GM19467 (cell line): ENCODE measurements around the gene CEP131.

ENCODE experiments used
- ATAC-seq: cut with Tn5 transposase; IDR thresholded peaks from one replicate; pipeline ENCODE4 v1.9.1; 2021; ENCODE audit warnings: mild to moderate bottlenecking, moderate library complexity; ENCODE audit not compliant: unreplicated experiment

Gene CEP131

DNA sequence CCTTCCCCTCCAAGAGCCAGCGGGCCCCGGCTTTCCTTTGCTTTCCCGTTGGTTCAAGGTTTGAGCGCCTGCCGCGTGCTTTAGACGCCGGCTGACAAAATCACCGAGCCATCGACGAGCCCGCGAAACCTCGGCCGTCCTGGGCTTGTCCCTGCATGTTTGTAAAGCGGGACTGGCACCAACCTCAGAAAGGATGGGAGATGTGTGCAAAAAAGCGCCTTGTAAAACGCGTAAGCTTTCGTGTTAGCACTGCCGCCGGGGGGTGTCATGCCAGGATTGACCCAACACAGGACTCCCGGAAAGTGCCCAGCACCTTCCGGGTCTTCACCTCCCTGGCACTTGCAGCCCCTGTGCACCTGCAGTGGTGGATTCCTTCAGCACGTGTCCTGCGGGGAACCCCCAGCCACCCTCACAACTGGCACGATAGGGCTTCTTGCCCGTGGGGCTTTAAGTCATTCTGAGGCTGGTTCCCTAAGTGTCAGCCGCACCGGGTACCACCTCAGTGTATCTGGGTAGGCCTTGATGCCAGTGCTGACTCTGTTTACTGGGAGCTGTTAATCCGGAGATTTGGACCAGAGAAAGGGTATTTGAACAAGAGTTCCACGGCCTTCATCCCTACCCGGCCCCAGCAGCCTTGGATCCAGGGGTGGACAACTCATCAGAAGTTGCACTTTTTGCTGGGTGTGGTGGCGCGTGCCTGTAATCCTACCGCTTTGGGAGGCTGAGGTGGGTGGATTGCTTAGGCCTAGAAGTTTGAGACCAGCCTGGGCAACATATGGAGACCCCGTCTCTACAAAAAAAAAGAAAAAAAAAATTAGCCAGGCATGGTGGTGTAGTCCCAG, 17.2 kb upstream of the CEP131 start:
- no peak for ATAC-seq

DNA sequence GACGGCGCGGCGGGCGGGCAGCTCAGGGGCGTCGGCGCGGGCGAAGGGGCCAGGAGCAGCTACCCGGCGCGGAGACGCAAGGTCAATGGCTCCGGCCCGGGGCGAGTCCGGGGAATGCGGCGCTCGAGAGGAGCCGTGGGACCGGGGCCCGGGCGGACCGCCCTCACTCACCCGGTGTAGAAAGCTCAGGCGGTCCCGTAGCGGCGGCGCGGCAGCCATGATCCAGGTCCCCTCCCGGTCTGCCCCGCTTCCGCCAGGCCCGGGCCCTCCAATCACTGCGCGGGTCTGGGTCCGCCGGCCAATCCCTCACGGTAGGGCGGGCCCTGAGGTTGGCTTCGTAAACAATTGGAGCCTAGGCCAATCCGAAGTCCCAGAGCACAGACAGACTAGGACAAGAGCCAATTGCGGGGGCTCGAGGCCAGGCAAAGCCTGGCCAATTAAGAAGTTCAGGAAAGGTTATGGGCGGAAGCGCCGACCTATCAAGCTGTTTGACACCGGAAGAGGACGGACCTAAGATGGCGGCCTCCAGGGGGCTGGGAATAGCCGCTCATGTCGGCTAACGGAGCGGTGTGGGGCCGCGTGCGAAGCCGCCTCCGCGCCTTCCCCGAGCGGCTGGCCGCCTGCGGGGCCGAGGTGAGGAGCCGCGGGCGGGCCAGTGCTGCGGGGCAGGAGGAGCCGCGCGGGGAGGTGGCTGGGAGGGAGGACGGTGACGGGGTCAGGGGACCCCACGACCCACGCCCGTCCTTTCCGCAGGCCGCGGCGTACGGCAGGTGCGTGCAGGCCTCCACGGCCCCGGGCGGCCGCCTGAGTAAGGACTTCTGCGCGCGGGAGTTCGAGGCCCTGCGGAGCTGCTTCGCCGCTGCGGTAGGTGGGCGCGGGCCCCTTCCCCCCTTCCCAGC, 16.3 kb upstream of the CEP131 start, which contains the start of the genes NDUFAF8 and TEPSIN:
Gene NDUFAF8, plus strand, starts transcription at position 504 of the 899 bp plus-strand sequence. Its CDS starts 46 bp downstream, at position 550.
Gene TEPSIN, minus strand, starts transcription at position 241 of the 899 bp plus-strand sequence. Its CDS starts 22 bp downstream, at position 219.
- peak; percentile 80 for ATAC-seq

DNA sequence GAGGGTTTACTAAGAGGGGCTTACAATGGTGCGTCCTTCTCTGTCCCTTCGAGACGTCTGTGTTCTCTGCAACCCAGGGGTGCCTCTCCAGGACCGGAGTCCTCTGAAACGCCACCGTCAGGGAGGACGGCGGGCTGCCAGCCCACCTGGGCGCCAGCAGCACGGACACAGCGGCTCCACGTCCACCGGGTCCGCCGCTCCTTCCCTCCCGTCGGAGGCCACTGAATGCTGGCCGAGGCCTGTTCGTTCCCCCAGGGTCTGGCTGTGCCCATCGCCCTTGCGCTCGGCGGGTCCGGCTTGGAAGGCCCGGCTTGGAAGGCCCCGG, 15.7 kb upstream of the CEP131 start:
- no peak for ATAC-seq

DNA sequence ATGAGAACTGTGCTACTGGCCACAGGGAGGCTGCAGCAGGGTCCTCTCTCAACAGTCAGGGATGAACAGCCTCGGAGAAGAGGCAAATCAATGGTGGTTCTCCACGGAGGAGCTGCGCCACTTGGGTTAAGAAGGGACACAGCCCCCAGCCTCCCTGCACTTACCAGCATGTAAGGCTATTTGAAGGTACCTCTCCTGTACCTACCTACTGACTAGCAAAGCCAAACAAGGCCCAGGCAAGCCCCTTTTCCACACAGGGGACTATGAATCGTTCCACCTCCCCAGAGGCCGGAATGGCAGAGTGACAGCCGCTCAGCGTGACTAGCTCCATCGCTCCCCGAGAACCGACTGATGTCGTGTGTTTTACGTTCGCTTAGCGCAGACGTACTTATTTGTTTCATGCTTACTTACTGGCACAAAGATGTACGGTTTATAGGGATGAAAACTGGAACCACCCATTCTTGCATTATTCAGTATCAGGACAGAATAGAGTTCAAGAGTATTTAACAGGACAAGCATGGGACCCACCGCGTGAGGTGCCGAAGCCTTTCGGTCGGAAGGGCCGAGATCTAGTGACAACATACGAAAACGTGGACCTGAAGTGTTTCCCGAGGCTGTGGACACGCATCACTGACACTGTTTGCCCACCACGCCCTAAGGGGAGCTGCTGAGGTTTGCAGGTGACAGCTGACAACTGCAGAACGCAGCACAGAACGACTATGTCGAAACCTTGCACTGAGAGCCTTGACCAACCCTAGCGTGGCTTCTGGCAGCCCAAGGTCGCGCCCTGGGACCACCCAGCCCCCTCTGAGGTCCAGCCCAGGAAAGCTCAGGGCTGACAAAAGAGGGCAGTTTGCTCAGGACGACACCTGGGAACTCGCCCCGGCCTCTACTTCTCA, 15.1 kb upstream of the CEP131 start:
- no peak for ATAC-seq

DNA sequence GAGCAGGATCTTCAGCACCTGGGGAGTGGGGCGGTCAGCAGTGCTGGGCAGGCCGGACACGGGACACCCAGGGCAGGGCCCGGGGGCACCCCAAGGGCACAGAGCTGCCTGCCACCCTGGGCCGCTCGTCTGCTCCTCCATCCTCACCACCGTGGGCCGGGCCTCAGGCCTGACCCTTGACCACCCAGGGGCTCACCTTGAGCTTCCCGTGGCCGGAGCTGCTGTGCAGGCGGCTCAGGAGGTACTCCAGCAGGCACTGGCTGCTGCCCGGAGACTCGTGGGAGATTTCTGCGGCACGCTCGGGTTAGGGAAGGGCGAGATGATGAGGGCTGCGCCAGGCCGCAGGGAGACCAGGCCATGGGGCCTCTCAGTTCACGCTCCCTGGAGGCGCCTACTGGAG, 14.0 kb upstream of the CEP131 start:
- no peak for ATAC-seq

DNA sequence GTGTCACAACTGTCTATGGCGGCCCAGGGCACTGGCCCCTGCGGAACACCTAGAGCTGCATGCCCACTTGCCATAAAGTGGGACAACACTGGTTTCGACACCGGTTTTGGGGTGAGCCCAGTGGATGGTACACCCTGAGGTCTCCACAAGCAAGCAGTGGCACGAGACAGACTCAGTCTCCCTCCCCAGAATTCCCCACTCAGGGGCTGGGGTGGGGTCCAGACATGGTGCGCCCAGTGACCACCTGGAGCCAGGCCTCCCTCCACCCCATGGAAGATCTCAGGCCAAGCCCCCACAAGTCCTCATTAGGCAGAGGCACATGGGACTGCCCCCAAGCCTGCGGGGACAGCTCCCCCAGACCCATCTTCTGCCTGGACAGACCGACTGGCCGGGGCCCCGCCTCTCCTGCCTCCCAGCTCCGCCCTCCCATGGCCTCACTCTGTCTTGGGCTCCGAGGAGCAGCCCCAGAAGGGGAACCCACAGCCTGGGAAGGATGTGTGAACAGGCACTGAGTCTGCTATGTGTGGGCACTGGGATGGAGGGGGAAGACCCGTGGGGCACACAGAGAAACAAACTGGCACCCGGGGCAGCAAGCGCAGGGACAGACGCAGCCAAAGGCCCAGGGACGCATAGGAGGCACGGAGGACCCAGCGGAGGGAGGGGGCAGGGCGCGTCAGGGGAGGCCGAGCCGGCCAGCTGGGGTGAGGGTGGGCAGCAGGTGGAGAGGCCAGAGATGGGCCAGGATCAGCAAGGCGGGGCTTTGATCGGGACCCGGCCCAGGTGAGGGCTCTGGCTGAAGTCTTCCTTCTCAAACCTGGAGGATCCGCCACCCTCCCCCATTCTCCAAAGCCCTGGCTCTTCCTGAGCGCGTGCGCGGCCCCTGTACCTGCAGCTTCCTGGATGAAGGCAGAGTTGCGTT, 13.3 kb upstream of the CEP131 start:
- ATAC-seq, result no peak

DNA sequence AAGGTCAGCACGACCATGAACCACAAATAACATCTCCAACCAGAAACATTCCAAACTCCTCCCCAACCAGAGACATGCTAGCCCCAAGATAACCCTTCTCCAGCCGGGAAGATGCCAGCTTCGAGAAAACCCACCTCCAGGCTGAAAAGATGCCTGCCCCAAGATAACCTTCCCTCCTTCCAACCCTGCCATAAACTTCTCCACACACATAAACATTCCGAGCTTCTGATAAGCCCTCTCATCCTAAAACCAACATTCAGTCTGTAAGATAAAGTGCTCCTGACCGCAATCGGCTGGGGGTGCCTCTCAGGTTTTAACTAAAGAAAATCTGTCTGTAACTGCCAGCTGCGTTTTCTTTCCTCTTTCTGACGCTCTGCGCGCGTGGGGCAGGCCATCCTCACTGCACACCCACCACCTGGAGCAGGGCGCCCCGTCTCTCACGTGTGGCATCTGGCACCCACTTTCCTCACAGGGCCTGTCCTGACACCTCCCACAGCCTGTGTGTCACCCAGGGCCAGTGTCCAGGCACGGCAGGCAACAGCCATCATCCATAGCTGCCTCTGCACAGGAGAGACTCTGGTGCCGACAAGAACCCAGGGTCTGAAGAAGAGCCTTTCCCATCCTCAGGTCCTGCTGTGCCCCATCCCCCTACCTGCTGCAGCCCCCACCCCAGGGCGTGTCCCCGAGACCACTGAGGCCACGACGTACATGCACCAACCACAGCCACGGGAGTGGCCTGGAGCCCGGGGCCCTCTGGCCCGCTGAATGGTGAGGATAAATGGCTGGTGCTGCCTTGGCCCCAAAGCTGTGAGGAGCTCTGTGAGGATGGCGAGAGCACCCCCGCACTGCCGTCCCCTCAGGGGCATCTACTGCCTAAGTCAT, 12.4 kb upstream of the CEP131 start:
- ATAC-seq, result no peak

DNA sequence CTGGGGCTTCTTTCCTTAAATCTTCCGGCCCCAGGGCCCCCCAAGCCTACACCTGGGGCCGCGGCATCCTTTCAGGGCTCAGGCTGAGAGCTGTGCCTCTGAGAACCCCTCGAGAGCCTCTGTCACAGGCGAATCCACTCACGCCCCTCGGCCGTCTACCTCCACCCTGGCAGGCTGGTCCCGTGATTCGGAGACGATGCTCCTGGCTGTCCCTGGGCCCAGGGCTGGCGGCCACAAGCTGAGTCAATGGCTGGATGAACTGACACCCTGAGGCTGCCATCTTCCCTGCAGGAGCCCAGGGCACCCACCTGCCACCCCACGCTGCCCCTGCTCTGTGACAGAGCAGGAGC, 11.7 kb upstream of the CEP131 start:
- no peak for ATAC-seq

DNA sequence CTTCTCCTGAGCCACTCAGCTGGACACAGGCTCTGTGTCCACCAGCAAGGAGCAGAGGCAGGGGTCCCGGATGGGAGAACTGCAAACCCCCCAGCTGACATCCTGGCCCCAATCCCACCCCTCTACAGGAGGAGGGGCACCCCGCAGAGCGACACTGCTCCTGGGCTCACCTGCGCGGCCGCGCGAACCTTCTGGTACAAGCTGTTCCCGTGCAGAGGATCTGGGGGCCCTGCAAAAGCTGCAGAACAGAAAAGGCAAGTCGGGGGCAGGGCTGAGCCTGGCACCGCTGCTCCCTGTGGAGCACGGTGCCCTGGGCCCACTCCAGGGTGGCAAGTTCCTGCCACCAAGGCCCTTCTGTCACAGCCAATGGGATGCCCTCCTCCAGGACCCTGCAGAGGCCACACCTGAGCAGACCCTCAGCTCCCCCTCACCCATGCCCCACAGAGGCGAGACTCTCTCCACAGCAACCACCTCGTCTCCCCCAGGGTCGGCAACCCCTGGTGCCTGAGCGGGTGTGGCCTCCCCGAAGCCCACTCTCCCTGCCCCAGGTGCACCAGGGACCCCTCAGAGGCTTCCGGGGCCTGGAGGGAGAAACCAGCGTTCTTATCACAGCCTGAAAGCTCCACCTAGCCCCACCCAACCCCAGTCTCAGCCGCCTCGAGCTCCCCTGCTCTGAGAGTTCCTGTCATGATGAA, 11.2 kb upstream of the CEP131 start:
- ATAC-seq, result no peak

DNA sequence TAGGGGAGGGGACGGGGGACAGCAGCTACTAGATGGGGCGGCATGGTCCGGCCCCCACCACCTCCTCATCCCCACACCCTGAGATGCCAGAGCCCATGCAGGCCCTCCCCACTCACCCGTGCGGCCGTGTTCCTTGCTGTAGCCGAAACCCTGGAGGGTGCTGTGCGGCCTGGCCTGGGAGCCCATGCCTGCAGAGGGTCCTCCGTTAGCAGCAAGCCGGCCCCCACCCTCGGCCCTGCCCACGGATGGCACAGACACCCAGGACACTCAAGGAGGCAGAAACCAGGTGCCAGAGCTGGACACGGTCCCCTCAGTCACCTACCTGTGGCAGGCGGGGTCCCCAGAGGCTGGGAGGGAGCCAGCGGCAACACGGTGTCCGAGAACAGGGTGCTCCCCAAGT, 10.6 kb upstream of the CEP131 start:
- ATAC-seq, result no peak

DNA sequence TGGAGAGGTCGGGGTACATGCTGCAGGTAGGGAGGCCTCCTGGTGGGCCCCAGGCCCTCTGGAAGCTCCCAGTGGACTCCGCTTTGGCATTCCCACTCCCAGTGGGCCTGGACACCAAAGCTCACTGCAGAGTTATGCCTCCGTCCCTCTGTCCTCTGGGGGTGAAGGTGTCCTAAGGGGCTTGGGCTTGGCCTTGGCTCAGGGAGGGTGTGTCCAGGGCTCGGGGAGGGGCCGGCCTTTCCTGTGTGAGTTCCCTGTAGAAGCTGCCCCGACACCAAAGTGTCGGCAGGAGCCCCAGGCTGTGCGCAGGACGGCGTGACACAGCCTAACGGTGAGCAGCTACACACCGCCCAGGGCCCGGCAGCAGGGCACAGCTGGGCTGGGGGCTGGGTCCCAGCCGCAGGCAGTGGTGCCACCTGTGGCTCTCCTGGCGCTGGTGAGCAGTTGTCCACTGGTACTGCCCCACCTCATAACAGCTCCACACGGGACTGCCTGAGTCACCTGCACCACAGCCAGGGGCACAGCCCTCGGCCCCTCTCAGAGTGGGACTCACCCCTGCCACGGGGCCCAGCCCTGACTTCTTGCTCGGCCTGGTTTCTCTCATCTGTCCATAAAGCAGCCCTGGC, 10.0 kb upstream of the CEP131 start:
- ATAC-seq, result no peak

DNA sequence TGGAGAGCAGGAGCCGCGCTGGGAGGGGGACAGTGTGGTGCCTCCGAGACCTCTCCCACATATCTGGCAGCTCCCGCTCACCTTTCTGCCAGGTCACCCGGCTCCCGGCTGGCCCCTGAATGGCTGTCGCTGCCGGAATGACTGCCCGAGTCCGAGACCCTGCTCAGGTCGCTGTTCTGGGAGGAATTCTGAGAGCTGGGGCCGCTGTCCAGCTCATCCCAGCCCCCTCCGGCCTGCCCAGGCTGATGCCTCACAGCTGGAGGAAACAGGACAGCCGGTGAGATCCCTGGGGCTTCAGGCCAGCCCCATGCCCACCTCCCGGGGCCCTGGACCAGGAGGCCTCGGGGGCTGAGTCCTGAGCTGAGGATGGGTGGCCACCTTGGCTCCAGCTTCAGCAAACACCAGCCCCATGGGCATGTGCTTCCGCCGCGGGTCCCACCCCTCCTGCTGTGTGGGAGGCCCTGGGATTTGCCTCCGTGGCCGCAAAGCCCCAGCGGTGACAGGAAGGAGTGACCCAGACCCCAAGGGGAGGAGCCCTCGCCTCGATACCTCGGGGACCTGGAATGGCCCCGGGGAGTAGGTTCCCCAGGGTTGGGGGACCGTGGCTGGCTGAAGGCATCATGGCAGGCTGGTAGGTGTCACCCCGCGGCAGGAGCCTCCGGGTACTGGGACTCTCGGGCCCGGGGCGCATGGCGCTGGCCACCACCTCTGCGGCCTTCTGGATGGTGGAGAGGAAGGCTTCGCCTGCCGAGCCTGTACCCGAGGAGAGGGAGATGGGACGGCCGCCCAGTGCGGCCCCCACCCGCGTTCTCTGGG, 9.2 kb upstream of the CEP131 start:
- ATAC-seq, result no peak

DNA sequence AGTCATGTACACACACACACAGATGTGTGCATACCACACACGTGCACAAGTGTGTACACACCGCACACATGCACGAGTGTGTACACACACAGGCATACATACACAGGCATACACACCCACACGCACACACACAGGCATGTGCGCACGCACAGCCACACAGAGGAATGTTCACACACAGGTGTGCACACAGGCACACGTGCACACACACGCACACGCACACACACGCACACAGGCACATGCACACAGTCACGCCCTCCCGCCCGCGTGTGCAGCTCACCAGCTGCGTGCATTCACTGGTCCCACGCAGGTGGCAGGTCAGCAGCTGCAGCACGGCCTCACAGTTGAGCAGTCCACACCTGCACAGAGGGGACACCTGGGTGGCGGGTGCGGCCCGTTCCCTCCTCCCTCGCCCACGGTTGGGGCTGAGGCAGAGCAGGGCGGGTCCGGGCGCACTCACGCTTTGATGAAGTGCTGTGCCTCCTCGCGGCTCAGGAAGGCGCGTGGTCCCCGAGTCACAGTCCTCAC, 8.4 kb upstream of the CEP131 start:
- no peak for ATAC-seq

DNA sequence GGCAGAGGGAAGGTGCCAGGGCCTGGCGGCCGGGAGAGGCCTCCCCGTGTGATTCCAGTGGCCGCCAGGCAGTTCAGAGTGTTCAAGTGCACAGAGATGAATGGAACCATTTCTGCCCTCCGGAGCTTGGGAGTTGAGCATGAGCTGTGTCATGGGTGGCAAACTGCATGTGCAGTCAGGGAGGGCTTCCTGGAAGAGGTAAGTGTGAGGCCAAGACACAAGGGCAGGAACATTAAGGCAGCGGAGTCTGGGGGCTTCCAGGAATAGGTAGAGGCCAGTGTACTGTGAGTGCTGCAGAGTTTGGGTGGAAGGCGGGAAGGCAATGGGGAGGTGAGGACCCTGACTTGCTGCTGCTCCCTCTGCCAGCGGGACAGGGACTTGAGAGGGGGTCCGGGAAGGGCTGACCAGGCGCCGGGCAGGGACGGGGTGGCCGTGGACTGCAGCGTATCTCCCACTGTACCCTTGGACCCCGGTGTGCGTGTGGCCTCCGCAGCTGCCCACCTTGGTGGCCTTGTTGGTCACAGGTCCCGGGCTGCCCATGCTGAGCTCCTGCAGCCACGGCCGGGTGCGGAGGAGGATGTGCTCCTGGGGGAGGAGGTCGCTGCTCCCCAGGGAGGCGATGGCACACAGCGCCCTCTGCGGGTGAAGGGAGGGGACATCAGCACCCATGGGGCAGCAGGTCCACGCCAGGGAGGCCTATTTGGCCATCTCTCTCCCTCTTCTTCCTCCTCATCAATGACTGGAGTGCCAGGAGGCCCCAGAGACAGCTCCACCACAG, 7.5 kb upstream of the CEP131 start:
- no peak for ATAC-seq

DNA sequence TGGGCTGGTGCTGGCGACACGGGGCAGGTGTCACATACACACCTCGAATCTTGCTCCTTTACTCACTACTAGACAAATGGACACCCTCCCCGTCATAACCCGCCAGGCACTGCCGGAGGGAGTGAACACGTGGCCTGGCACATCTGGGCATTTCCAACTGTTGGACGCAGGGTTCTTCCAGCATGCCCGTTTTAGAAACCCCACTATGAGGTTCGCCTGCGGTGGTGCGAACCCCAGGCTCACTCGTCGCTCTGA, 6.8 kb upstream of the CEP131 start:
- ATAC-seq, result no peak
